Measurements from ENCODE around the gene FOXI3. TPM values are rescaled to one million over a fixed set of nuclear protein-coding genes. Genes with fewer than 3 reads are reported as not detected.

The FOXI3 gene
- total RNA-seq, 2 donors from 2014 or later: not detected

DNA sequence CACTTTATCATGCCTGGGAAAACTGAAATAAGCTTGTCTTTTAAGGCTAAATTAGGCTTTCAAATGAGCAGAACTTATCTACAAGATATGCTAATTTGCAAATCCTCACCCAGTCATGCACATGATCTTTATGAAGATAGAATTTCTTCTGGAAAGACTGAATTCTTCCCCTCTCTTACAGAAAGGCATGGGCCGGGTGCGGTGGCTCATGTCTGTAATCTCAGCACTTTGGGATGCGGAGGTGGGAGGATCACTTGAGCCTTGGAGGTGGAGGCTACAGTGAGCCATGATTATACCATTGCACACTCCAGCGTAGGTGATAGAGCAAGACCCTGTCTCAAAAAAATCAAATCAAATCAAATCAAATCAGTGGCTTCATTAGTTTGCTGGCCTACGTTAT lies 11.7 kb upstream of the FOXI3 start:
- no peak for DNase-seq
- H3K27me3 ChIP-seq: no peaks in the 10 kb centered on the region
- intact Hi-C loops (cut with DNase I): no loop called here

DNA sequence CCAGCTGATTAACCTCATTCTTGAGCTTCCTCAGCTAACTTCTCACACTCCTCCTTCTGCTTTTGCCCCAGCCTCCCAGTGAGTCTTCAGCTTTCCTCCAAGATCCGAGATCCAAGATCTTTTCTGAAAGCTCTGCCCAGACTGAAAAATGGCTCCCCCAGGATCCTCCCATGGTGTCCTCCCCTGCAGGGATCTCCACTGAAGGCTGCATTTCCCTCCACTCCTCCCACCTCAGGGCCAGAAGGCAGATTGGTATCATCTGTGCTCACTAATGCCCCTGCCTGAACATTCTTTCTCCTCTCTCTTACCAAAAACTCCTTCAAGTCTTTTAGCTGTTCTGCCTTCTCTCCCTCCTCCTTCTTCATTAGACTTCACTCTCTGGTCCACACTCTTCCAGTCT lies 6.1 kb upstream of the FOXI3 start:
- intact Hi-C loops (cut with DNase I): no loop called here
- H3K9ac ChIP-seq (ENCODE audit: low read depth in 2 of 2, low read length in 2 of 2): no peak overlapping the region
- TF ChIP-seq, protein P1, sequence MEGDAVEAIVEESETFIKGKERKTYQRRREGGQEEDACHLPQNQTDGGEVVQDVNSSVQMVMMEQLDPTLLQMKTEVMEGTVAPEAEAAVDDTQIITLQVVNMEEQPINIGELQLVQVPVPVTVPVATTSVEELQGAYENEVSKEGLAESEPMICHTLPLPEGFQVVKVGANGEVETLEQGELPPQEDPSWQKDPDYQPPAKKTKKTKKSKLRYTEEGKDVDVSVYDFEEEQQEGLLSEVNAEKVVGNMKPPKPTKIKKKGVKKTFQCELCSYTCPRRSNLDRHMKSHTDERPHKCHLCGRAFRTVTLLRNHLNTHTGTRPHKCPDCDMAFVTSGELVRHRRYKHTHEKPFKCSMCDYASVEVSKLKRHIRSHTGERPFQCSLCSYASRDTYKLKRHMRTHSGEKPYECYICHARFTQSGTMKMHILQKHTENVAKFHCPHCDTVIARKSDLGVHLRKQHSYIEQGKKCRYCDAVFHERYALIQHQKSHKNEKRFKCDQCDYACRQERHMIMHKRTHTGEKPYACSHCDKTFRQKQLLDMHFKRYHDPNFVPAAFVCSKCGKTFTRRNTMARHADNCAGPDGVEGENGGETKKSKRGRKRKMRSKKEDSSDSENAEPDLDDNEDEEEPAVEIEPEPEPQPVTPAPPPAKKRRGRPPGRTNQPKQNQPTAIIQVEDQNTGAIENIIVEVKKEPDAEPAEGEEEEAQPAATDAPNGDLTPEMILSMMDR (IDR thresholded peaks at IDR 0.05): no peak
- no peak overlapping the region for H3K4me3 ChIP-seq
- peaks cover 8% of the 10 kb centered on the region for H3K27me3 ChIP-seq
- no peaks in the 10 kb centered on the region for H3K9me3 ChIP-seq
- H3K4me1 ChIP-seq: no peaks in the 10 kb centered on the region
- no peak overlapping the region for H3K27ac ChIP-seq
- no peaks in the 10 kb centered on the region for H3K36me3 ChIP-seq
- no peak for DNase-seq

More for the DNA sequence above, 11.7 kb upstream of the FOXI3 start:
- Histone ChIP-seq H3K4me1 (no peaks in the 10 kb centered on the region), H3K9me3 (no peaks in the 10 kb centered on the region), H3K4me3 (no peak overlapping the region), H3K9ac (ENCODE audit: low read depth in 2 of 2, low read length in 2 of 2) (no peak overlapping the region), H3K27ac (no peak overlapping the region), H3K36me3 (no peaks in the 10 kb centered on the region)
- TF ChIP-seq, protein P1 (IDR thresholded peaks at IDR 0.05): no peak

DNA sequence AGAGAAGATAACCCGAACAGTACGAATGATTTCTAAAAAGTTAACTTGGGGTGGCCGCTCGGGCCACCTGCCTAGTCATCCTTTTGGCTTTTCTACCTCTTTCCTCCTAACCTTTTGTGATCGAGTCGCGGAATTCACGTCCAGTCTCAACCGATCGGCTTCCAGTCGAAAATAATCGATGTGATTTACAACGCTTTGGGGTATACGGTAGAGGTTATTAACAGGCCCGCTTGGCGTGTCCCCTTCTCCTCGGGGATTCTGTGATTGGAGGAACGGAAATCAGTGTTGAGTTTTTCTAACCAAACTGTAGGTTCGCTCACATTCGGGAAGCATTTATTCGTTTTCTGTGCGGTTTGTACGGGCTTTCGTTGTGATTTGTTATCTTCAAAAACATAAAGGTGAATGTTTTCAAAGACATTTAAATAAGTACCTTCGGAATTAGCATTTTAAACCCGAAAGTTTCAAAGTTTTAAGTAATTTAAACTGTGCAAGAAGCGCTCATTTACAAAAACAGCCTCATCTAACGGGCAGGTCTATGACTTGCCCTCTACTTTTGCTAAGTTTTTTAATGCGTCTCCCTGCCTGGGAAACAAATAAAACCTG lies 588 bp upstream of the FOXI3 start:
- no peak for DNase-seq
- no peaks in the 10 kb centered on the region for H3K4me1 ChIP-seq
- no peak overlapping the region for H3K9ac ChIP-seq (ENCODE audit: low read depth in 2 of 2, low read length in 2 of 2)
- H3K27me3 ChIP-seq: peaks cover 38% of the 10 kb centered on the region
- TF ChIP-seq, protein P1 (IDR thresholded peaks at IDR 0.05): no peak
- H3K36me3 ChIP-seq: no peaks in the 10 kb centered on the region
- no peak overlapping the region for H3K4me3 ChIP-seq
- H3K27ac ChIP-seq: no peak overlapping the region
- H3K9me3 ChIP-seq: no peaks in the 10 kb centered on the region
- intact Hi-C loops (cut with DNase I): no loop called here

DNA sequence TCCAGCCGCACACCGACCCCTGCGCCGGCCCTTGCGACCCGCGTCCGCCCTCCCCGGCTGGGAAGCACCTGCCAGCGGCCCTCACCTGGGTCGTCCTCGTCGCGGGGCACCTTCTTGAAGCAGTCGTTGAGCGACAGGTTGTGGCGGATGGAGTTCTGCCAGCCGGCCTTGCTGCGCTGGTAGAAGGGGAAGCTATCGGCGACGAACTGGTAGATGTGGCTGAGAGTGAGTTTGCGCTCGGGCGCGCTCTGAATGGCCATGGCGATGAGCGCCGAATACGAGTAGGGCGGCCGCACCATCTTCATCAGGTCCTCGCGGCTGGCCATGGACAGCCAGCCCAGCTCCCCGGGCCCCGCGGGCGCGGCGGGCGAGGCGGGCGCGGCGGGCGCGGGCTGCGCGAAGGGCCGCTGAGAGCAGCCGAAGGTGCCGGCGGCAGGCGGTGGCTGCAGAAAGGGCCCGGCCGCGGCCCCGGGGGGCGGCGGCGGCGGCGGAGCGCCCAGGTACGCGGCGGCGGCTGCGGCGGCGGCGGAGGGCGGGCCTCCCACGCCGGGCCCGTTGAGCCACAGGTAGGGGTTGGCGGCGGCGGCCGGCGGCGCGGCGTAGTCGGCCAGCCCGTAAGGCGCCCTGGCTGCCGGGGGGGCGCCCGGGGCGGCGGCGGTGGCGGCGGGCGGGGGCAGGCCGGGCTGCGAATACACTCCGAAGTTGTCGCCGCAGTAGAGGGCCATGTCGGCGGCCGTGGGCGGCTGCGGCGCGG lies 505 bp downstream of the FOXI3 start:
- Histone ChIP-seq H3K27me3 (peaks cover 38% of the 10 kb centered on the region), H3K9ac (ENCODE audit: low read depth in 2 of 2, low read length in 2 of 2) (no peak overlapping the region), H3K4me3 (peak overlapping the region; percentile 15), H3K36me3 (no peaks in the 10 kb centered on the region), H3K27ac (no peak overlapping the region), H3K4me1 (no peaks in the 10 kb centered on the region), H3K9me3 (no peaks in the 10 kb centered on the region)
- intact Hi-C loops (cut with DNase I): no loop called here
- no peak for DNase-seq
- TF ChIP-seq, protein P1 (IDR thresholded peaks at IDR 0.05): no peak

DNA sequence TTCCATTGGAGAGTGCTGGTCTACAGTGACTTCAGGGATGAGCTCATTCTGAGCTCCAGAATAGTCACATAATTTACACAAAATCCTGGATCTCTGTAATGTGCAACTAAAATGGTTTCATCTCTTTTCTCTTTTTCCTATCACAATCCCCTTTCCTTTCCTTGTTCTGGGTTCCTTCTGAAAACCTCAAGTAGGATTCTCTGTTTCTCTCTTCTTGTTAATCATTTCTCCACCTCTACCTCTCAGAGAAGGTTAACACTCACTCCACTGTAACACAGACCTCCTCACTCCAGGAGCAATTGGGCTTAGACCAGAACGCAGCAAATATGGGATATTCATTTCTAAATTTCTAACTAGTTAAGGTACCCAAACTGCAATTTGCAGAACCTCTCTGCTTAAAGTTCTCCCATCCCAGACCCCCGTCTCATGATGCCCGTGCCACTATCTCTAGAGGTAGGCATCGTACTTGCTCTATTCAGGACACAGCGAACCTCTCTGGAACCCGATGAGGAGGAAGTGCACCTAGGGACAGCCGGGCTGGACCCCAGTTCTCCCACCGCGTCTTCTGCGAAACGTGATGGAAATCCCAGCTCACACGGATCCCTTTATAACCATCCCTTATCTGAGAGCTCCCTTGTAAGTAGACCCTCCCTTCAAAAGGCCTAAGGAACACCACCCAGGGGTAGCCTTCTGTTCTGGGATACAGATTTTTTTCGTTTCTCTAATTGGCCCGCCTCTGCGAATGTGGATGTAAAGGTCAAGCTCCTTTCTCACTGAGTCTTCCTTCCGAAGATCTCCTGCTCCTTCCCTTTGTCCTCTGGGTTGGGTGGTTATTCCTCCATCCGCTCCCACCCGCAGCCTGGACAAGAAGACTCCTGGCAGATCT lies 1.3 kb downstream of the FOXI3 start:
- intact Hi-C loops (cut with DNase I): no loop called here
- Histone ChIP-seq H3K27ac (no peak overlapping the region), H3K4me3 (no peak overlapping the region), H3K27me3 (peaks cover 38% of the 10 kb centered on the region), H3K4me1 (no peaks in the 10 kb centered on the region), H3K9ac (ENCODE audit: low read depth in 2 of 2, low read length in 2 of 2) (no peak overlapping the region), H3K9me3 (no peaks in the 10 kb centered on the region), H3K36me3 (no peaks in the 10 kb centered on the region)
- no peak for DNase-seq
- TF ChIP-seq, protein P1 (IDR thresholded peaks at IDR 0.05): no peak

All from colonic mucosa (tissue), 4 donors.